HG02678 (cell line): Measurements from ENCODE around the gene ETFB.
A peak's percentile ranks its signal among the peaks of the same experiment; 100 is the strongest.
"Not testable (repeated sequence)": the region's sequence is repeated elsewhere in the genome, so short reads cannot be mapped to it uniquely, and the experiment has no call there.

ENCODE experiments used
- ATAC-seq: cut with Tn5 transposase; IDR thresholded peaks from one replicate; pipeline ENCODE4 v1.9.1; 2021; ENCODE audit warnings: mild to moderate bottlenecking, moderate library complexity; ENCODE audit not compliant: unreplicated experiment

The ETFB gene

DNA sequence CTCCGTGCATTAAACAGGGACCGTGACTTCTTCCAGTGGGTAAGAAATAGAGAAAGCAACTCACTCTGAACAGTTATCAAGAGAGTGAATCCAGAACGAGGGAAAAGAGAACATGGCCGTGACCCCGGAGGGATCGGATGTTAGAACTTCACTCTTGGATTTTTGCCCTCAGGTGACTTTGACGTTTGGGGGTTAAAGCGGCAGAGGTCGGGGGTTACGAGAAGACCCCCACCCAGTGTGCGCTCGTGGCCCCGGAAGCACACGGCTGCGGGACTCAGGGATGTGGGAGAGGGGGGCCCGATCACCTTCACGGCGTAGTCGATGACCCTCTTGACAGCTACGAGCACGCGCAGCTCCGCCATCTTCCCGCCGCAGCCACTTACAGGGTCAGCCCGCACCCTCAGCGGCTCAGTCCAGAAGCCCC is at the start of gene ETFB:
Gene ETFB, minus strand, starts transcription at position 424 of the 424 bp plus-strand sequence. Its CDS starts 62 bp downstream, at position 362.
- no peak for ATAC-seq

DNA sequence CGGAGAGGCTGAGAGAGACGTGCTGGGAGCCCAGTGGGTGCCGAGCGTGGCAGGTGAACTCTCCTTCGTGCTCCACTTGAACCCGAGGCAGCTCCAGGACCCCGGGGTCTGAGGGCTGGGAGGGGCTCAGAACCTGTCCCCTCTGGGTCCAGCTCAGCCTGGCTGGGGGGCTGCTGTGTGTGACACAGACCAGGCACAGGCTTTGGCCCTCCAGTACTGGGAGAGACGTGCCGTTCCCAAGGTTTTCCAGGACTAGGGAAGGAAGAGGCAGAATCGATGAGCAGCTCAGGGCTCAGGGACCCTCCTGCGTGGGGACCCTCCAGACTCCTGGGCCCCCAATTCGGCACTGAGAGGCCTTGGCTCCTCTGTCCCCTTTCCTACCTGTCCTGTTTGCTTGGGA is 49.0 kb upstream of the ETFB start:
- ATAC-seq = no peak

- ATAC-seq = no peak
Observed at GRCh38 chr19:51410950-51411748, 45.0 kb upstream of the ETFB start.

GRCh38 chr19:51407511-51408131 is 41.4 kb upstream of the ETFB start:
- no peak for ATAC-seq

DNA sequence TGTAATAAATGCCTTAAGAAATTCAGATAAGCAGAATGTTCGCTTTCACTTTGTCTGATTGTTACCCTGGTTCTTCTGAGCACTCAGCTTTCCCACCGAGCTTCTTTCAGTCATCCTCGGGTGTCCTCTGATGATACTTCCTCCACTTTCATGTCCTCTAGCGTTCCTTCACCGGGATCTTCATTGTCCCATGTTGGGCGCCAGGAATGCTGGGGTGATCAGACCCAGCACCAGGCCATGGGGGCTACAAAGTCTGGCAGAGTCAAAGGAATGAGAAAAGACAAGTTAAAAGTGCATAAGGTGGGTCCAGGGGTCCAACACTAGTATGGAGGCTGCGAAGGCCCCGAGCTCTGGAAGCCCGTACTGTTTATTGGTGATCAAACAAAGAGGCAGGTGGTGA is 35.9 kb upstream of the ETFB start:
- ATAC-seq = no peak

GRCh38 chr19:51399936-51400335 is 33.7 kb upstream of the ETFB start:
- not testable (repeated sequence) for ATAC-seq

DNA sequence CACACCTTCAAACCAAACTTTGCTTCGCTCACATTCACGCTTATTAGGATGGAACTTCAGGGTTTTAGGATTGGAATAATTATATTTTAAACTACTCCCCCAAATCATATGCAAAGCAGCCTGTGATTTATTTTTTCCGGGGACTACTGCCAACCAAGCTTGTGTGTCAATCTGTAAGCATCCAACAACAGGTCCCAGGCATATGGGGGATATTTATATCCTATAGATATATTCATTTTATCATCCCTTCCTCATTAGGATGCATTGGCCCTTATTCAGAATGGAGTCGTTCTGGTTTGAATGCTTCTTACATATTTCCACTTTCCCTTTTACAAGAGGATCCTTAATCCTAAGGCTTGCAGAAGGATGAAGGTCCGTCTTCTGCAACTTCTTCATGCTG is 33.0 kb upstream of the ETFB start:
- no peak for ATAC-seq

DNA sequence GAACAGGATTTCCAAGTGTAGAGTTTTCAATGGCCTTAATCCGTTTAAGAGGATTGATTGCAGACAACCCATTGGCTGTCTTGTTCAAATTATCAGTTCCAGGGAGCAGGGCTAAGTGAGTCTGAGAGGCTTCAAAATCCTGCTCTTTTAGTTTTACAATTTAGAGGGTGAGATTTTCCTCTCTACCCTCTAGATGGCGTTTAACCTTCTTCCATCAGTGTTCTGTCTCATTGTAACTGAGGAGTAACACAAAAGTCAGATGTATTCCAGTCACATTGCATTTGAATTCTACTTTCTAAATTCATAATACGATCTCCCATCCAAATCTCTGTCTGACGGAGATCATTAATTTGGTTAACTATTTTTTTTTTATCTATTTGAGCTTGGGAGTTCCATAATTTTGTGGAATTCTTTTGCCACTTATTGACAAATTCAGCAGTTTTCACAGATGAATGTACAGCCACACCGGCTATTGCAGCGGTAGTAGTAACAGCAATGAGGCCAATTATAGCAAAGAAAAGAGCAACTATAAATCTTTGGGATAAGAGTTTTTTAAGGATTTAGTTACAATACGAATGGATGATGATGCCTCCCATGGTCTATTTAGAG is 32.0 kb upstream of the ETFB start:
- no peak for ATAC-seq

DNA sequence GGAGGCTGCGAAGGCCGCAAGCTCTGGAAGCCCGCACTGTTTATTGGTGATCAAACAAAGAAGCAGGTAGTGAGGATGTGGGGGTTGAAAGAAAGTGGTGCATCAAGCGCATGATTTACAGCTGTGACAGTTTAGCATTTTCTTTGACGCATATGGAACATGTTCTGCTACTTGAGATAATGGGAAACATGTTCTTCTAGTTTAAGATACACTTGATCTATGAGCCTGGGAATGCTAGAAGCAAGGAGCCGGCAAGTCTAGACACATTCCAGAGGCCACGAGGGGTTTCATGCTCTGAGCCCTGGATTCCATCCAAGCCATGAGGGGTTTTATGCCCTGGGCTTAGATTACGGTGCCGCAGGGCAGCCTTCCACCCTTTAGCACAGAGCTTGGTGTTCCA is 31.3 kb upstream of the ETFB start:
- ATAC-seq = not testable (repeated sequence)

DNA sequence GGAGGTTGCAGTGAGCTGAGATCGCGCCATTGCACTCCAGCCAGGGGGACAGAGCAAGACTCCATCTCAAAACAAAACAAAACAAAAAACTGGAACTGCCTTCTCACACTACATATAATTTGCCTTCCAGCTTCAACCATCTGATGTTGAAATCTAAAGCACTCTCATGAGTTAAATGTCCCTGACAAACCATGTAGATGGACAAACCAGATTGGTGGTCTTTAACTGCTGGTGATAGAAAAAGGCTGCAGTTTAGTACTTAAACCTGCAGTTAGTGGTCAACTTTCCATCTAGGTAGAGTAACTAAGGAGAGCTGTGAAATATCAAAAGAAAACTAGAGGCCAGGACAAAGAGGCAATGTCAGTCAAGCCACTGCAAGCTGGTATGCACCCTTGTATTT is 30.0 kb upstream of the ETFB start:
- ATAC-seq = no peak

GRCh38 chr19:51394050-51394836 is 28.1 kb upstream of the ETFB start:
- peak; percentile 90 for ATAC-seq

- no peak for ATAC-seq
Observed at GRCh38 chr19:51392701-51393100, 26.5 kb upstream of the ETFB start.

DNA sequence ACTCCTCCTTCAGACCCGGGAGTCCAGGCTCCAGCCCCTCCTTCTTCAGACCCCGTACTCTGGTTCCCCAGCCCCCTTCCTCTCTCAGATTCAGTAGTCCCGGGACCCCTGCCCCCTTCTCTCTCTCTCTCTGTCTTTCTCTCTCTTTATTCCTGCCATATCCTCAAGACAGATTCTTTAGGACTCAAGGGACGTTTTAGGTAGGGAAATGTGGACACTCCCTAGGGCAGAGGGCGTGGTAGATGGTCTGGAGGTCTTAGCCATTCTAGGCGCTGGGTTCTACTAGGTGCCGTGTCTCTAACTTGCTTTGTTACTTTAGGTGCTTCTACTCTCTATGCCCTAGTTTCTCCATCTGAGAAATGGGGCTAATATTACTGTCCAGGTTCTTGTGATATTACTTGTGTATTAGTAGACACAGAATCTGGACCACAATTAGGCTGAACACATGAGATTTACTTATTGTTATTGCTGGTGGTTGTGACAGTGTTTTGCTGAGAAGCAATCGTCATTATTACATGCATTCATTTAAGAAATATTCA is 25.0 kb upstream of the ETFB start:
- ATAC-seq = no peak

DNA sequence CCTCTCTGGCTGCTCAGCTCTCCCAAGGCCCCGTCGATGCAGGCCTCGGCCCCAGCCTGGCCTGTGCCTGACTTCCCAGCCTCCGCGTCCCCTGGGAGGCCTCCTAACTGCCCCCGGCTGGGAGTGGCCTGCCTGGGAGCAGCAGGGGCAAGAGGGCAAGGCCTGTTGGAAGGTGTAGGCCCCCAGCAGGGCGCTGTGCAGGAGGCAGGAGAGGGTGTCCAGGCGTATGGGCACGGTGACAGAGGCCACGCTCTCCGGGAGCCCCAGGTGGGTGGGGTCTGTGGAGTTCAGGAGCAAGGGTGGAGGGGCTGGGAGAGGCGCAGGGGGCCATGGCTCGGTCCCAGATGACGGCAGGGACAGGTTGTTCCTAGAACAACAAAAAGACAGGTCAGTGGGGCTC is 23.0 kb upstream of the ETFB start:
- no peak for ATAC-seq

GRCh38 chr19:51387924-51388389 is 21.8 kb upstream of the ETFB start, which contains the start of gene LIM2:
TSS of gene LIM2 (minus strand) at chr19:51387974. CDS start at chr19:51387443, 531 bp downstream.
- ATAC-seq = no peak

GRCh38 chr19:51386882-51387520 is 20.8 kb upstream of the ETFB start:
- no peak for ATAC-seq

GRCh38 chr19:51382004-51382403 is 15.8 kb upstream of the ETFB start:
- ATAC-seq = no peak

DNA sequence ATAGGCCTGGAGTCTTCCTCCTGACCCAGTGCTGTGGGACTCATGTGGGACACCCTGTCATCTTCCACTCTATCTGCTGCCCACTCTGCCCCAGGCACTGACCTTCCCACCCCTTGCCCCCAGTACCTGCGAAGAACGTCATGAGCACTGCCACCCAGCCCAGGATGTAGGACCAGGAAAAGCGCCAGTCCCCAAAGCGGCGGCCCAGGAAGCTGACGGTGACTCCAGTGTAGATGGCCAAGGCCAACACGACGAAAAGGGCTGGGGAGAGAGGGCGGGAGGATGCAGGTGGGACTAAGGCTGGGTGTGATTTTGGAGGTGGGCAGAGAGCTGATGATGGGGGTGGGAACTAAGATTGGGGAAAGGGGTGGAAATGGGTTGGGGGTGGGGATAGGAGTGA is 14.2 kb upstream of the ETFB start:
- no peak for ATAC-seq

DNA sequence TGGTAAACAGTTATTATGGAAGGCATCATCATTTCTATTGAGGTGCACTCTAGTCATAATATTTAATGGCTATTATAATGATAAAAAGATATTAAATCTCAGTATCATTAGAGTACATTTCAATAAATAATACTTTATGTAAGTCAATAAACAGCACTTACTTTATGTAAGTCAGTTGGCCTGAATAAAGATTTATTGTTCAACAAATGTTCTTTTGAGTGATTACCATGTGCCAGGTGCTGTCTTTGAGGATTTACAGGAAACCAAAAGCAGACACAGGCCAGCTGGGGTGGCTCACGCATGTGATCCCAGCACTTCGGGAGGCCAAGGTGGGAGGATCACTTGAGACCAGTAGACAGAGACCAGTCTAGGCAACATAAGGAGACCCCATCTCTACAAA is 11.2 kb upstream of the ETFB start:
- no peak for ATAC-seq

GRCh38 chr19:51375504-51376221 is 9.5 kb upstream of the ETFB start:
- no peak for ATAC-seq
